ENCODE data around the gene KDM5B.

KDM5B gene

GRCh38 chr1:202708456-202709275 is 99.6 kb downstream of the KDM5B start:
- Histone ChIP-seq H3K4me3 (ENCODE audit: low read length) (no peak overlapping the region), H3K27ac (ENCODE audit: low read length) (no peak overlapping the region), H3K36me3 (ENCODE audit: control insufficient read depth, low read depth, low read length) (no peaks in the 10 kb centered on the region), H3K27me3 (ENCODE audit: control insufficient read depth, insufficient read depth, low read length) (peaks cover 45% of the 10 kb centered on the region), H3K9ac (ENCODE audit: low read length) (no peak overlapping the region), H3K9me3 (ENCODE audit: control insufficient read depth, low read depth, low read length) (no peaks in the 10 kb centered on the region), H3K4me1 (ENCODE audit: control insufficient read depth, low read depth, low read length) (peaks cover 20% of the 10 kb centered on the region)

- Histone ChIP-seq H3K27me3 (ENCODE audit: control insufficient read depth, insufficient read depth, low read length) (peaks cover 36% of the 10 kb centered on the region), H3K4me1 (ENCODE audit: control insufficient read depth, low read depth, low read length) (peaks cover 10% of the 10 kb centered on the region), H3K4me3 (ENCODE audit: low read length) (no peak overlapping the region), H3K9ac (ENCODE audit: low read length) (no peak overlapping the region), H3K27ac (ENCODE audit: low read length) (no peak overlapping the region), H3K9me3 (ENCODE audit: control insufficient read depth, low read depth, low read length) (no peaks in the 10 kb centered on the region), H3K36me3 (ENCODE audit: control insufficient read depth, low read depth, low read length) (no peaks in the 10 kb centered on the region)
These were observed 101.4 kb downstream of the KDM5B start for GRCh38 chr1:202706851-202707250.

- H3K9me3 ChIP-seq (ENCODE audit: control insufficient read depth, low read depth, low read length): no peaks in the 10 kb centered on the region
- H3K27ac ChIP-seq (ENCODE audit: low read length): no peak overlapping the region
- peaks cover 16% of the 10 kb centered on the region for H3K27me3 ChIP-seq (ENCODE audit: control insufficient read depth, insufficient read depth, low read length)
- H3K9ac ChIP-seq (ENCODE audit: low read length): no peak overlapping the region
- H3K4me3 ChIP-seq (ENCODE audit: low read length): no peak overlapping the region
- H3K4me1 ChIP-seq (ENCODE audit: control insufficient read depth, low read depth, low read length): no peaks in the 10 kb centered on the region
- H3K36me3 ChIP-seq (ENCODE audit: control insufficient read depth, low read depth, low read length): no peaks in the 10 kb centered on the region
These were observed 103.6 kb downstream of the KDM5B start for GRCh38 chr1:202704601-202705000.

- H3K9ac ChIP-seq (ENCODE audit: low read length): no peak overlapping the region
- H3K36me3 ChIP-seq (ENCODE audit: control insufficient read depth, low read depth, low read length): no peaks in the 10 kb centered on the region
- H3K4me1 ChIP-seq (ENCODE audit: control insufficient read depth, low read depth, low read length): no peaks in the 10 kb centered on the region
- H3K9me3 ChIP-seq (ENCODE audit: control insufficient read depth, low read depth, low read length): no peaks in the 10 kb centered on the region
- no peak overlapping the region for H3K4me3 ChIP-seq (ENCODE audit: low read length)
- peaks cover 2% of the 10 kb centered on the region for H3K27me3 ChIP-seq (ENCODE audit: control insufficient read depth, insufficient read depth, low read length)
- no peak overlapping the region for H3K27ac ChIP-seq (ENCODE audit: low read length)
These were observed 105.0 kb downstream of the KDM5B start for GRCh38 chr1:202703191-202703590.

- Histone ChIP-seq H3K27me3 (ENCODE audit: control insufficient read depth, insufficient read depth, low read length) (no peaks in the 10 kb centered on the region), H3K27ac (ENCODE audit: low read length) (no peak overlapping the region), H3K36me3 (ENCODE audit: control insufficient read depth, low read depth, low read length) (no peaks in the 10 kb centered on the region), H3K9me3 (ENCODE audit: control insufficient read depth, low read depth, low read length) (no peaks in the 10 kb centered on the region), H3K4me3 (ENCODE audit: low read length) (no peak overlapping the region), H3K9ac (ENCODE audit: low read length) (no peak overlapping the region), H3K4me1 (ENCODE audit: control insufficient read depth, low read depth, low read length) (no peaks in the 10 kb centered on the region)
These were observed 106.1 kb downstream of the KDM5B start for GRCh38 chr1:202702088-202702487.

- H3K4me3 ChIP-seq (ENCODE audit: low read length): no peak overlapping the region
- no peaks in the 10 kb centered on the region for H3K9me3 ChIP-seq (ENCODE audit: control insufficient read depth, low read depth, low read length)
- no peak overlapping the region for H3K27ac ChIP-seq (ENCODE audit: low read length)
- H3K36me3 ChIP-seq (ENCODE audit: control insufficient read depth, low read depth, low read length): no peaks in the 10 kb centered on the region
- no peaks in the 10 kb centered on the region for H3K4me1 ChIP-seq (ENCODE audit: control insufficient read depth, low read depth, low read length)
- H3K9ac ChIP-seq (ENCODE audit: low read length): no peak overlapping the region
- no peaks in the 10 kb centered on the region for H3K27me3 ChIP-seq (ENCODE audit: control insufficient read depth, insufficient read depth, low read length)
These were observed 107.0 kb downstream of the KDM5B start for GRCh38 chr1:202701200-202701599.

- no peak overlapping the region for H3K4me3 ChIP-seq (ENCODE audit: low read length)
- no peak overlapping the region for H3K27ac ChIP-seq (ENCODE audit: low read length)
- H3K9me3 ChIP-seq (ENCODE audit: control insufficient read depth, low read depth, low read length): no peaks in the 10 kb centered on the region
- no peak overlapping the region for H3K9ac ChIP-seq (ENCODE audit: low read length)
- H3K4me1 ChIP-seq (ENCODE audit: control insufficient read depth, low read depth, low read length): no peaks in the 10 kb centered on the region
- H3K27me3 ChIP-seq (ENCODE audit: control insufficient read depth, insufficient read depth, low read length): peaks cover 3% of the 10 kb centered on the region
- H3K36me3 ChIP-seq (ENCODE audit: control insufficient read depth, low read depth, low read length): no peaks in the 10 kb centered on the region
These were observed 108.2 kb downstream of the KDM5B start for GRCh38 chr1:202700061-202700460.

GRCh38 chr1:202698276-202698675 is 109.9 kb downstream of the KDM5B start:
- H3K27me3 ChIP-seq (ENCODE audit: control insufficient read depth, insufficient read depth, low read length): peaks cover 3% of the 10 kb centered on the region
- H3K9ac ChIP-seq (ENCODE audit: low read length): no peak overlapping the region
- no peaks in the 10 kb centered on the region for H3K9me3 ChIP-seq (ENCODE audit: control insufficient read depth, low read depth, low read length)
- H3K36me3 ChIP-seq (ENCODE audit: control insufficient read depth, low read depth, low read length): no peaks in the 10 kb centered on the region
- H3K4me3 ChIP-seq (ENCODE audit: low read length): no peak overlapping the region
- H3K4me1 ChIP-seq (ENCODE audit: control insufficient read depth, low read depth, low read length): no peaks in the 10 kb centered on the region
- no peak overlapping the region for H3K27ac ChIP-seq (ENCODE audit: low read length)

- H3K9me3 ChIP-seq (ENCODE audit: control insufficient read depth, low read depth, low read length): no peaks in the 10 kb centered on the region
- no peaks in the 10 kb centered on the region for H3K36me3 ChIP-seq (ENCODE audit: control insufficient read depth, low read depth, low read length)
- no peaks in the 10 kb centered on the region for H3K4me1 ChIP-seq (ENCODE audit: control insufficient read depth, low read depth, low read length)
- H3K27ac ChIP-seq (ENCODE audit: low read length): no peak overlapping the region
- H3K9ac ChIP-seq (ENCODE audit: low read length): no peak overlapping the region
- no peak overlapping the region for H3K4me3 ChIP-seq (ENCODE audit: low read length)
- peaks cover 3% of the 10 kb centered on the region for H3K27me3 ChIP-seq (ENCODE audit: control insufficient read depth, insufficient read depth, low read length)
These were observed 111.2 kb downstream of the KDM5B start for GRCh38 chr1:202697038-202697437.

- H3K9ac ChIP-seq (ENCODE audit: low read length): no peak overlapping the region
- H3K4me3 ChIP-seq (ENCODE audit: low read length): no peak overlapping the region
- H3K27me3 ChIP-seq (ENCODE audit: control insufficient read depth, insufficient read depth, low read length): peaks cover 3% of the 10 kb centered on the region
- no peaks in the 10 kb centered on the region for H3K36me3 ChIP-seq (ENCODE audit: control insufficient read depth, low read depth, low read length)
- H3K9me3 ChIP-seq (ENCODE audit: control insufficient read depth, low read depth, low read length): no peaks in the 10 kb centered on the region
- H3K4me1 ChIP-seq (ENCODE audit: control insufficient read depth, low read depth, low read length): peaks cover under 1% of the 10 kb centered on the region
- H3K27ac ChIP-seq (ENCODE audit: low read length): no peak overlapping the region
These were observed 113.9 kb downstream of the KDM5B start for GRCh38 chr1:202694314-202694713.

- H3K36me3 ChIP-seq (ENCODE audit: control insufficient read depth, low read depth, low read length): no peaks in the 10 kb centered on the region
- H3K4me3 ChIP-seq (ENCODE audit: low read length): no peak overlapping the region
- H3K4me1 ChIP-seq (ENCODE audit: control insufficient read depth, low read depth, low read length): peaks cover 3% of the 10 kb centered on the region
- H3K27ac ChIP-seq (ENCODE audit: low read length): no peak overlapping the region
- H3K27me3 ChIP-seq (ENCODE audit: control insufficient read depth, insufficient read depth, low read length): peaks cover 3% of the 10 kb centered on the region
- H3K9ac ChIP-seq (ENCODE audit: low read length): no peak overlapping the region
- H3K9me3 ChIP-seq (ENCODE audit: control insufficient read depth, low read depth, low read length): no peaks in the 10 kb centered on the region
These were observed 115.2 kb downstream of the KDM5B start for GRCh38 chr1:202692959-202693555.

- Histone ChIP-seq H3K9ac (ENCODE audit: low read length) (no peak overlapping the region), H3K36me3 (ENCODE audit: control insufficient read depth, low read depth, low read length) (no peaks in the 10 kb centered on the region), H3K27me3 (ENCODE audit: control insufficient read depth, insufficient read depth, low read length) (peaks cover 3% of the 10 kb centered on the region), H3K4me3 (ENCODE audit: low read length) (no peak overlapping the region), H3K4me1 (ENCODE audit: control insufficient read depth, low read depth, low read length) (peaks cover 3% of the 10 kb centered on the region), H3K27ac (ENCODE audit: low read length) (no peak overlapping the region), H3K9me3 (ENCODE audit: control insufficient read depth, low read depth, low read length) (no peaks in the 10 kb centered on the region)
These were observed 116.4 kb downstream of the KDM5B start for GRCh38 chr1:202691816-202692215.

Data from iPS-18a (cell line).